Esophagus squamous epithelium (tissue), 4 donors: ENCODE data around the gene MERTK.

Experiments used
- POLR2A ChIP-seq, 4 donors: fragments of 450-650 bp; IDR thresholded peaks; one replicate each; pipeline ENCODE4 v1.6.1; 2017; ENCODE audit warnings: antibody characterized with exemption in 4 of 4, mild to moderate bottlenecking in 4 of 4, moderate library complexity in 3 of 4
- TF ChIP-seq, protein P1 (sequence below), 6 experiments: fragments of 450-650 bp in 4 of 6; fragments of 200-600 bp in 2 of 6; sonication (generic) in 2 of 6; IDR thresholded peaks; one replicate each; pipeline ENCODE4 v1.5.1; 2016 to 2019; ENCODE audit warnings: antibody characterized with exemption in 6 of 6, mild to moderate bottlenecking in 4 of 6, moderate library complexity in 4 of 6

DNA sequence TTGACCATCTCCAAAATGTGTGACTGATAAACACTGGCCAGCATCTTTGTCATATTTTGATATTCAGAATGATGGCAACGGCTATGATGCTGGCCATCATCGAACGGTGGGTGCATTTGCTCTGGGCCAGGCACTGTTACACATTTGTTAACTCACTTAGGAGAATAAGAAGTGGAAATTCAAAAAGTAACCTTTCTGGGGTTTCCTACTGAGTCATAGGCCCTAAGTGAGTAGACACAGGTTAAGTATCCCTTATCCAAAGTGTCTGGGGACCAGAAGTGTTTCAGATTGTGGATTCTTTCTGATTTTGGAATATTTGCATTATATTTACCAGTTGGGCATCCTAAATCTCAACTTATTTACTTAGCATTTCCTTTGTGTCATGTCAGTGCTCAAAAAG lies 92.0 kb downstream of the MERTK start:
- TF ChIP-seq, protein P1, sequence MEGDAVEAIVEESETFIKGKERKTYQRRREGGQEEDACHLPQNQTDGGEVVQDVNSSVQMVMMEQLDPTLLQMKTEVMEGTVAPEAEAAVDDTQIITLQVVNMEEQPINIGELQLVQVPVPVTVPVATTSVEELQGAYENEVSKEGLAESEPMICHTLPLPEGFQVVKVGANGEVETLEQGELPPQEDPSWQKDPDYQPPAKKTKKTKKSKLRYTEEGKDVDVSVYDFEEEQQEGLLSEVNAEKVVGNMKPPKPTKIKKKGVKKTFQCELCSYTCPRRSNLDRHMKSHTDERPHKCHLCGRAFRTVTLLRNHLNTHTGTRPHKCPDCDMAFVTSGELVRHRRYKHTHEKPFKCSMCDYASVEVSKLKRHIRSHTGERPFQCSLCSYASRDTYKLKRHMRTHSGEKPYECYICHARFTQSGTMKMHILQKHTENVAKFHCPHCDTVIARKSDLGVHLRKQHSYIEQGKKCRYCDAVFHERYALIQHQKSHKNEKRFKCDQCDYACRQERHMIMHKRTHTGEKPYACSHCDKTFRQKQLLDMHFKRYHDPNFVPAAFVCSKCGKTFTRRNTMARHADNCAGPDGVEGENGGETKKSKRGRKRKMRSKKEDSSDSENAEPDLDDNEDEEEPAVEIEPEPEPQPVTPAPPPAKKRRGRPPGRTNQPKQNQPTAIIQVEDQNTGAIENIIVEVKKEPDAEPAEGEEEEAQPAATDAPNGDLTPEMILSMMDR (IDR thresholded peaks at IDR 0.05) = no peak
- no peak for TF ChIP-seq POLR2A (IDR thresholded peaks at IDR 0.05)
